ENCODE results near the gene DCP2.

DNA sequence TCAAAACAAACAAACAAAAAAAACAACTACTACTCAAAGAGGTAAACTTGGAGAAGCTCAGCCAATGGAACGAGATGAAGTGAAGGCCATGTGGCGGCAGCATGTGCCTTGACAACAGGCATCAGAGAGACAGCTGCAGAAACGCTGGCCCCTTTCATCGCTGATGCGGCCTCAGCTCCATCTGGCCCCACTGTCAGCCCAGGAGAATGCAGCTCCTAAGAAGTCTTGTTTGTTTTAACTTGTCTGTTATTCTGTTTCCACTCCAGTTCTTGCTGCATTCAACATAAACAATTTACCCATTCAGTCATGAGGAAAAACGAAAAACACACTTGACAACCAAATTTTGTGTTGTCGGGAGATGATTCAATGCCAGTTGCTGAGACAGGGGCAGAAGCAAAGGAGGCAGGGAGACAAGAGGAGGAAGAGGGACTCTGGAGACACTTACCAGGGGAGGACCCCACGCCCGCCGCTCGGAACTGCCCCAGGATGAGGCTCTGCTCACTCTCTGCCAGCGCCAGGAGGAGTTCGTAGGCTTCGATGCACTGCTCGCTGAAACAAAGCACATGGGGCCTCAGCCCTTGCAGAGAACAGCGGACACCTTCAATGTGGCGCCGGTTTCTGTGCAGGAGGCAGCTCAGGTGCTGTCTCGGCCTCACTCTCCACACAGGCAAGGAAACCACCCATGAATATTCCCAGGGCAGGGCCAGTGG is 91.2 kb downstream of the DCP2 start:
- TF ChIP-seq, protein P1, sequence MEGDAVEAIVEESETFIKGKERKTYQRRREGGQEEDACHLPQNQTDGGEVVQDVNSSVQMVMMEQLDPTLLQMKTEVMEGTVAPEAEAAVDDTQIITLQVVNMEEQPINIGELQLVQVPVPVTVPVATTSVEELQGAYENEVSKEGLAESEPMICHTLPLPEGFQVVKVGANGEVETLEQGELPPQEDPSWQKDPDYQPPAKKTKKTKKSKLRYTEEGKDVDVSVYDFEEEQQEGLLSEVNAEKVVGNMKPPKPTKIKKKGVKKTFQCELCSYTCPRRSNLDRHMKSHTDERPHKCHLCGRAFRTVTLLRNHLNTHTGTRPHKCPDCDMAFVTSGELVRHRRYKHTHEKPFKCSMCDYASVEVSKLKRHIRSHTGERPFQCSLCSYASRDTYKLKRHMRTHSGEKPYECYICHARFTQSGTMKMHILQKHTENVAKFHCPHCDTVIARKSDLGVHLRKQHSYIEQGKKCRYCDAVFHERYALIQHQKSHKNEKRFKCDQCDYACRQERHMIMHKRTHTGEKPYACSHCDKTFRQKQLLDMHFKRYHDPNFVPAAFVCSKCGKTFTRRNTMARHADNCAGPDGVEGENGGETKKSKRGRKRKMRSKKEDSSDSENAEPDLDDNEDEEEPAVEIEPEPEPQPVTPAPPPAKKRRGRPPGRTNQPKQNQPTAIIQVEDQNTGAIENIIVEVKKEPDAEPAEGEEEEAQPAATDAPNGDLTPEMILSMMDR (conservative IDR thresholded peaks at IDR 0.05): no peak
- no peak for TF ChIP-seq ZFX (IDR thresholded peaks at IDR 0.05)

Measured in C4-2B (cell line).